Right forelimb (tissue), 1 donor: ENCODE results near the gene PRKCH.

ENCODE experiments used
- DNase-seq: peaks from one replicate; pipeline ENCODE4 v3.0.0-alpha.2; 2018

Gene PRKCH

DNA sequence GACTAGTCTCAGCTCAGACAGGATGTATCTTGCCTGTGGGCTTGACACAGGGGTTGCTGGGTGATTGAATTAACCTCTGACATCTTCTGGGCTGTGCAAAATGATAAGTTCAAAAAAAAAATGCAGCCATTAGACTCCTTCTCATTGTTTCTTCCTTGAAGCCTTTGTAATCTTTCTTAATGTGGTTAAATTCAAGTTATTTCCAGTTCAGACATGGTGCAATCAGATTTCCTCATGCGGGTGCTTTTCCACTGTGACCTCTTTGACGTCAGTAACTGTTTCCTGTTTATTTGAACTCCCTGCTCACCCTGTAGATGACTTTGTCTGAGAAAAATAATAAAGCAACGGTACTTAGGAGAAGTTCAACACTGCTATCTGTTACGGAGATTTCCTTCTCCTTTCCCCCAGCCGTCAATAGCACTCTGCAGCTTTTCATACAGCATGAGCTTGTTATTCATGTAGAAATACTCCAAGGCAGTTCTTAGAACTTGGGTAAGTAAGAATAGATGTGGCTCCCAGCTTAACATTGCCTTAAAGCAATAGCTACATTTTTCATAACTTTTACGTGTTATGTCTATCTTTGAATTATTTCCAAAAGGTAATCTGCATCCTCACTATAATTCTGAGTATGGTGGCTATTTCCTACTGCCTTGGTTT lies 155.5 kb downstream of the PRKCH start:
- no peak for DNase-seq

- DNase-seq: no peak
Observed at GRCh38 chr14:61477712-61478462, 156.5 kb downstream of the PRKCH start.

DNA sequence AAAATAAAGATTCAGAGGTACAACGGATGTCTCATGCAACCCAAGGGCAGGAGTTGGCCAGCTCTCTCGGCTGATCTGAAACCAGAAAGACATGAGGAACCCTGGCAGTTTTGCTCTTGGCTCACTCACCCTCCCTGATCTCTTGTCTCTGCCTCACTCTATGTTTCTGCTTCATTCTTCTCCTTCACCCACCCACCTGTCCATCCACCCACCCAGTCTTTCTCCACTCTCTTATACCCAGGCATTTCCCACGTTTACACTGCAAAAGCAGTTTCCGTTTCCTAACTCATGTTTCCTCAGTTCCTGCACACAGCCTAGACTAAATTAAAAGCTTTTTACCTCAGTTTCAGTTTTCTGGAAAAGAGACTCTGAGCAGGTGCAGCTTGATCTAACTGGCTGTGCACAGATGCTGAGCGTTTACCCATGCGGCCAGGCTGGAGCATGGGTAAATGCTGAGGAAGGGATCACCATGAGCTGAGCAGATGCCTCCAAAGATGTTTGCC lies 157.6 kb downstream of the PRKCH start:
- DNase-seq: no peak

DNA sequence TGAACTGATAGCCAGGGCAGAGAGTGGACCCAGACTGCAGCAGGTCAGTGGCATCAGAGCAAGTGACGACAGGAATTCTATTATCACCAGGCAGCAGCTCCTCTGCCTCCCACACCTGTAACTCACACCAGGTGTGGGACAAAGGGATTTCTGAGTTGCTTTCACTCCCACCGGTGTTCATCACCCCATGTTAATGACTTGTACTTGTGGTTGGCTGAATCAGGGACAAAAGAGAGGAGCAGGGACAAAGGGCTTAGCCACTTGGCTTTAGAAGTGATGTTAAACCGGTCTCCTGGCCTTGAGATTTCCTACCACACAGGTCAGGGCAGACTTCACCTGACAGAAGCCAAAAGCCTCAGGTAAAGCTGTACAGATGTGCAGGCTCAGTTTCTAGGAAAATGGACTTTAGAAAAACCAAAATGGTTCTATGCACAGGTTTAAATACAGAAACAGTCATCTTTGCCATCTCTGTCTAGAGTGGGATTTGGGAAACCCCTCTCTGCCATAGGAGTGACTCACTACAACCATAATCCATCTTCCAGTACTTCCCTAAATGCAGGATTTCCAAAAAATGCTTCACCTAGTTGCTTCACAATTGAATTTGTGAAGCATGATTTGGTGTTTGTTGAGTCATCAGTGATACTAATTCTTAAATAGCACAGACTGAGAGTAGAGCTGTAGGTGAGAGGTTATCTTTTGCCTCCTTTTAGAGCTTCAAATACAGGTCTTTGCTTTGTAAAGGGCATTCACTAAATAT lies 158.5 kb downstream of the PRKCH start:
- no peak for DNase-seq

DNA sequence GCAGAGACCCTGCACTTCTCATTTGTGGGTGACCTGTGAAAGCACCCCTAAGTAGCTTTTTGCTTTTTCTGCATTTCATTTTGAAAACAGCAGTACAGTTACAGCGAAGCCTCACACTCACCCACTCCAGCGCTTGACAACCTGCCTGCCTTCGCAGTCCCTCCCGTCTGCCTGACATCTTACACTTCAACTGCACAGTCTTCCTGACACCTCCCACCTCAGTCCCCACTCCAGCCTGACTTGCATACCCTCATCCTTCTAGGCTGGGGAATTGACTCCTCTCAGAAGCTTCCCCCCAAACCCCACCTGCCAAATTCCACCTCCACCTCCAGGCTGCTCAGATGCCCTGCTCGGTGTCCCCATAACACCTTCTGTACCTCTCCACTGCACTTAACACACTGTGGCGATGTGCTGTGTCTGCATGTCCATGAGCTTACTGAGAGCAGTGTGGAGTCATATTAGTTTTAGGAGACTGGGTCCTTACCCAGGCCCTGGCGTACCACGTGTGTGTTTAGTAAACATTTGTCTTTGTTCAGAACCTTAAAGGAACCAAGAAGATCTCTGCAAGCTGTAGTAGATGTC lies 159.4 kb downstream of the PRKCH start:
- DNase-seq: no peak

DNA sequence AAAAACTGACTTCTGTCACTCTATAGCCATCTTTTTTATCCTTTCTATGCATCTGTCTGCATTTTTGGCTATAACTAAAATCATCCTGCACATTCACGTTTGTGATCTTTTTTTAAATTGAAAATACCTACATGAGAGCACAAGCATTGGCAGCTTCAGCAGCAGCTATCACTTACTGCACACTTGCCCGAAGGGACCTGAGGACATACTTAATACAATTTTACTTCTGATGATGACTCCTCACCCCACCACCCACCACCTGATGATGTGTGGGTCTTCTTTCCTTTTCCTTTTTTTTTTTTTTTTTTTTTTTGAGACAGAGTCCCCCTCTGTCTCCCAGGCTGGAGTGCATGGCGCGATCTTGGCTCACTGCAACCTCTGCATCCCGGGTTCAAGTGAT lies 160.3 kb downstream of the PRKCH start:
- no peak for DNase-seq

DNA sequence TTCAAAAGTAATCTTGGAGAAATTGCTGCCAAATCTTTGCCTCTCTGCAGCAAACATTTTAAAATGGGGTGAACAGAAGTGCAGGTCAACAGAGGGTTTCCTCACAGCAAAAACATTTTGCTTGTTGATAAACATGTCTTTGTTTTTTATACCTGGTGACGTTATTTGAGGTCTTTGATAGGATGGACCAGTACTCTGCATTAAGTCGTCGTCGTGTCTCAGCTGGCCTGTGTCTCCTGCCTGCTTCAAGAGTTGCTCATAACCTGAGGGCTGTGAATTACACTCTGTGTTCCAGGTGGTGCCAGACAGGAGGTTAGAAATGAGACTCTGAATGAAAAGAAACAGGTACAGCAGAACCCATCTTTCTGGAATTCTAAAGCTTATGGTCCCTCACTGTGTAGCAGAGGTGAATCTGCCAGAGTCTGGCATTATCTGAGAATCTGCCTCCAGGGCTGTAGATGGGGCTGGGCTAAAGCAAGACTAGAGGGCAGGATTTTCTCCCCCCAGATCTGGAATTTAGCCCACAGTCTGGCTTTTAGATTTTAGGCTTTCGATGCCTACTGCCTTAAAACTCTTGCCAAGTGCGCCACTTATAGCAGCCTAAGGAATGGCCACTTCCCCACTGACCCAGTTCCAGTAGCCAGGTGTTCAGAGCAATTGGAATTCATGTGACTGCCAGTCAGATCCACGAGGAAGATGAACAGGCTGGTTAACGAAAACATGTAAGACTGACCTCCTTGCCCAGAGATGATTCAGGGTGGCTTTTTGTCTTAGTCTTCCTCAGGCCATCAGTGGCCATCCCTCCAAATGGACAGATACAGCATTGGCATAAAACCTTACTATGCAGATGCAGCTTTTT lies 161.2 kb downstream of the PRKCH start:
- DNase-seq: no peak

GRCh38 chr14:61483476-61483875 lies 162.1 kb downstream of the PRKCH start:
- no peak for DNase-seq

GRCh38 chr14:61484031-61484430 lies 162.7 kb downstream of the PRKCH start:
- DNase-seq: no peak

GRCh38 chr14:61484826-61485584 lies 163.6 kb downstream of the PRKCH start:
- no peak for DNase-seq

DNA sequence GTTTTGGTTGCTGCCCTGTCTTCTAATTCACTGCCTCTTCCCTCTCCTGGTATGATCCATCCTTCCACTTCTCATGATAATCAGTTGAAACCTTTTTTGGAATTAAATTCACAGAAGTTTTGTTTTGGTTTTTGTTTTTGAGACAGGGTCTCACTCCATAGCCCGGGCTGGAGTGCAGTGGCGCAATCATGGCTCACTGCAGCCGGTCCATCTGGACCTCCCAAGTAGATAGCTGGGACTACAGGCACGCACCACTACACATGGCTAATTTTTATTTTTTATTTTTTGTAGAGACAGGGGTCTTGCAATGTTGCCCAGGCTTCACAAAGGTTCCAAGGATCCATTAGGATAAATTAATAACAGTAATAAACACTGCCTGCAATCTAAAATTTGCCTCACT lies 164.3 kb downstream of the PRKCH start:
- DNase-seq: no peak

DNA sequence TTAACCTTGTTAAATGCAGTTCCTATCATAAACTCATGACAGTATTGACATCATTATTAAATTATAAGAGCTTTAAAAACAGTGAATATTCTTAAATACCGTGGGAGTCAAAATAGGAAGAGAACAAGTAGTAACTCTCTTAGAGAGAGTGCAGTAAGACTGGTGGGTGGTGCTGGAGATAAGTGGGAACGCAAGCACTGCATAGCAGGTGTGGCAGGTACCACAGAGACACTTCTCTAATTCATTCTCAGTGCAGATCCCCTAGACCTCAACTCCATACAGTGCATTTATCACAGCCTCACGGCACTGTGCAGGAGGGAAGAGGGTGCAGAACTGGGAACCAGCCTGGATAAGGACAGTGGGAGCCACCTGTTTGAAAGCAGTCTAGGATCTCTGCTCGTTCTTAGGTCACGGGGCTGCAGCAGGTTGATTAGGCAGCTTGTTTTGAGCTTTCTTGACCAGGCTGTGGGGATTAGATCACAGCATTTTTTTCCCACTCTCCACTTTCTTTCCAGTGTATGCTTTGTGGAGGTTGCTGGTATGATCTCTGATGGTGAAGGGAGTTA lies 165.6 kb downstream of the PRKCH start:
- no peak for DNase-seq

DNA sequence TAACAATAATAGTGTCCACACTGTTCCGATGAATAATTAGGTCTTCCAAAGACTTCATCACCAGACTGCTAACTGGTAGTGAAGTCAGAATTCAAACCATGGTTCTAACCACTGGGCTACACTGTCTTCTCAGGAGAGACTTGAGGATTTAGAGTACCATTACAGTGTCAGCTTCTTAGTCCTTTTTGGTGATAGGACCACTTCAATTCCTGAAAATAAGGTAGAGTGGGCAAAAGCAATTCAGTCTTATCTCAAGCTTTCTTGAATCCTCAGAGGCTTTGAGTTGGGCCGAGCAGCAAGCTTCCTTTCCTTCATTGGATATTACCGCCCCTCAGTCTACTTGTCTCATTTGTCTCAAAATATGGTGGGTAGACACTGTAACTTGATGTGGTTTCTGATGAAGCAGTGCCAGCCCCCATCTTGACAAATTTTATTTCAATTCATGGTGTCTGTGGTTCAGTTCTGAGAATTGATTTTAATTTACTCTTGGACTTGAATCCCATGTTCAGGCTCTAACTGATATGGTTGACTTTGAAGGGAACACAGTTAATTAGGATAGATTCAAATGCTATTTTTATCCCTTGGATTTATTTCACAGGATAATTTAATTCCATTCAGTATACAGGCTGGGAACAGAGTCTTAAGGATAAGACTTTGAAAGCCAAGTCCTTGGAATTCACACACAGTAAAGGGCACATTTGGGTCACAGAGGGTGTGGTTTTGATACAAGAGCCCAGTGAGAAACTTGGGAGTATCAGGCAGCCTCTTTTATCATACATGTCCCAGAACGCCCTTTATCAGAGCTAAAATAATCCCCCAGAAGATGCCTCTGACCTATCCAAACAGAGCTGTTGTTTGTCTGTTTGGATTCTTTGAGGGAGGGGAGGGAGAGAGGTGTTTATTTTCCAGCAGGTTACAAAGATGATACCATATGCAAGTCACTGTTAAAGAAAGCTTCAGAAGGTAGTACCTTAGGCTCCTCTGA lies 167.3 kb downstream of the PRKCH start:
- no peak for DNase-seq

DNA sequence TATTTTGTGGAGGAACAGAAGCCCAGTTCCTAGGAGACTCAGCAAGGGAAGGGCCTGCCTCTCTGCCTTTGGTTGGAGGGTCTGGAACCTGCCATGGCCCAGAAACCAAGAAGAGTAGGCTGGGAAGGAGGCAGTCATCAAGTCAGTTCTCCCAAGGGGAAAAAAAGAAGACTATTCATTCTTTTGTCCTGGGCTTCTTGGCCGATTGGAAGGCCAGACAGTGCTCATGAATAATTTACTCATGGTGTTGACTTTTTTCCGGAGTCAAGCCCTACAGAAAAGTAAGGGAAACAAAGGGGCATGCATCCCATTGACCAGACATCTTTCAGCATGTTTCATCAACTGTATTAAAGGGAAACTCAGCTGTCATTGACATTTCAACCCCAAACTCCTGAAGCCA lies 168.1 kb downstream of the PRKCH start:
- DNase-seq: no peak

DNA sequence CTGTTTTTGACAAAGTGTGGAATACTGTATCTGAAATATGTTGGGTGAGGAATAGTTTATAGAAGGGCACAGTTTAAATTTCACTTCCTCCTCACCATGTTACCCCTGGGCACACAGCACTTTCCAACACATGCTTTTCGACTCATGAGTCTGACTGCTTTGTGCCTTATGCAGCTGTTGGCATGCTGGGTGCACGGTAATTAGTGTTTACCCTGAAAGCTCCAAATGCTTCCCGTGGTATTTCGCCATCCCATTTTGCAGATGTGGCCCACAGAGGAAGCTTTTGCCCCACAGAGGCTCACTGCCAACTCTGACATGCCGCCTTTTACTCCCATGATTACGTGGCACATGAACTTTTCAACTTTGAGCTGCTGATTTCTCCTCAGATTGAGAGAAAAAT lies 168.6 kb downstream of the PRKCH start:
- no peak for DNase-seq

- no peak for DNase-seq
Observed at GRCh38 chr14:61491224-61491623, 169.8 kb downstream of the PRKCH start.

GRCh38 chr14:61491876-61492434 lies 170.6 kb downstream of the PRKCH start:
- DNase-seq: no peak

DNA sequence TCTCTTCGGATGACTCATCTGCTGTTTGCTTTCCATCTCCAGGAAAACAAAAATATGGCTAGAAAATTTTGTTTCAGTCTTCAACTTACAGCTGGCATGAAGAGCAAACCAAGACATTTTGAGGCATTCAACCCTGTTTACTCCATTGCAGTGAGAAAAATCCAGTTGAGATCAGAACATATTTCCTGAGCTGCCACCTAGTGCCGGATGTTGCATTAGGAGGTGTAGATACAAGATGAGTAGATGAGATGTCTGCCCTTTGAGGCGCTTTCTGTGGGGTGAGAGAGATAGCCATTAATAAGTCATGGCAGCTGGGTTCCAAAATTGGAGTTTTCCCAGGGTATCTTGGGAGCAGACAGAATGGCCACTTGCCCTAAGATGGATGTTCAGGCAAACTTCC lies 171.1 kb downstream of the PRKCH start:
- DNase-seq: no peak

GRCh38 chr14:61493239-61493638 lies 171.9 kb downstream of the PRKCH start:
- no peak for DNase-seq

- peak; percentile 2 for DNase-seq
Observed at GRCh38 chr14:61494018-61494417, 172.6 kb downstream of the PRKCH start.
